ENCODE results near the gene NTN4. TPM values are rescaled to one million over a fixed set of nuclear protein-coding genes. Genes with fewer than 3 reads are reported as not detected.

Gene NTN4
- total RNA-seq, 1 experiment from 2014 or later, result 0.17 TPM

DNA sequence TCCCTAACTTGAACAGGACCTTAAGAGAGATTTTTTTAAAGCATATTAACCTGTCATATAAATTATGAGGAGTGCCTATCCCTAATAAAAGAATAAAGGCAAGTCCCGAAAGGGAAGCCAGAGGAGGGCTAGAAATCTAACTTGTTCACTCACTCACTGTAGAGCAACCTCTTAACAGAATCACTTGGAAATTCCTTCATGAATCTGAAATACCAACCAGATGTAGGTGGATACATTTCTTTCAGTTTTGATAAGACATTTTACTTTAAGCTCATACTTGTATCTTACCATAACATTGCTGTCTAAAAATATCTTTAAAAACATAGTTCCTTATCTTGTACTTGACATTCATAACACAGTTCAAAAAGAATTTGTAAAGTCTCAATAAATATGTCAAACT lies 25.7 kb downstream of the NTN4 start:
- no CpG with 5 or more reads among the region's 1 CpG for WGBS (ENCODE audit: extremely low coverage, insufficient read length, low lambda C conversion rate)
- H3K27ac Mint-ChIP-seq, result no peak overlapping the region
- no peak overlapping the region for H4K5ac ChIP-seq (ENCODE audit: insufficient read length, low read depth, low read length)

More for the DNA sequence above, 25.7 kb downstream of the NTN4 start:
- Histone ChIP-seq H3K23me2 (ENCODE audit: insufficient read length, low read depth, low read length, poor library complexity, severe bottlenecking) (no peaks in the 10 kb centered on the region), H3K4me2 (ENCODE audit: insufficient read depth, insufficient read length, low read length) (no peak overlapping the region), H3K18ac (ENCODE audit: insufficient read length, low read depth, low read length) (no peak overlapping the region), H2BK12ac (ENCODE audit: insufficient read length, low read depth, low read length) (no peak overlapping the region), H2AK5ac (ENCODE audit: insufficient read length, low read length) (no peak overlapping the region), H2BK120ac (ENCODE audit: low read depth, low read length, poor library complexity, severe bottlenecking) (no peak overlapping the region), H3K4me1 (ENCODE audit: insufficient read depth, low read length) (0 out of 2 replicates have a peak, but pooled peaks cover 2% of the 10 kb centered on the region), H3K56ac (ENCODE audit: insufficient read length, low read depth, low read length) (no peak overlapping the region), H4K20me1 (ENCODE audit: control insufficient read depth, insufficient read depth, insufficient read length) (no peaks in the 10 kb centered on the region), H3K9ac (ENCODE audit: extremely low read depth, insufficient read length, low read length) (no peak overlapping the region), H3K27me3 (ENCODE audit: insufficient read depth, low read length) (no peaks in the 10 kb centered on the region), H4K91ac (ENCODE audit: insufficient read length, low read depth, low read length) (no peak overlapping the region), H3K79me1 (ENCODE audit: insufficient read depth, low read depth, low read length, poor library complexity, severe bottlenecking) (no peaks in the 10 kb centered on the region), H3K23ac (ENCODE audit: insufficient read length, low read depth, low read length) (no peak overlapping the region), H3K79me2 (ENCODE audit: insufficient read depth, low read length) (no peaks in the 10 kb centered on the region), H3T11ph (ENCODE audit: low read length) (no peak overlapping the region), H2BK5ac (ENCODE audit: insufficient read length, low read length) (no peak overlapping the region), H3K4ac (ENCODE audit: low read depth, low read length) (no peak overlapping the region), H3K14ac (ENCODE audit: insufficient read depth, low read length) (no peak overlapping the region), H2BK20ac (ENCODE audit: low read depth, low read length, poor library complexity, severe bottlenecking) (no peak overlapping the region), H2BK15ac (ENCODE audit: low read depth, low read length) (no peak overlapping the region), H3K9me3 (ENCODE audit: control insufficient read depth, low read depth, low read length) (no peaks in the 10 kb centered on the region), H3K27ac (ENCODE audit: insufficient read length, low read depth, low read length) (no peak overlapping the region), H2AFZ (ENCODE audit: low read length) (no peak overlapping the region), H4K8ac (replicated peaks; ENCODE audit: insufficient read length, low read depth, low read length) (no peak overlapping the region)
- peaks cover 20 to 33% of the 10 kb centered on the region in 2 experiments for H3K4me1 Mint-ChIP-seq
- no peak for DNase-seq
- no peaks in the 10 kb centered on the region for H3K9me3 Mint-ChIP-seq
- TF ChIP-seq CTCF (conservative IDR thresholded peaks at IDR 0.05), result no peak
- no peaks in the 10 kb centered on the region; a peak in 1 of 7 replicates for H3K36me3 Mint-ChIP-seq (ENCODE audit: insufficient read depth in 1 of 3, low read depth in 3 of 3)
- H3K27me3 Mint-ChIP-seq (ENCODE audit: low read depth), result no peaks in the 10 kb centered on the region
- H3K4me3 Mint-ChIP-seq, result no peak overlapping the region
